ENCODE results near the gene ZNF273.
"Not testable (repeated sequence)": the region's sequence is repeated elsewhere in the genome, so short reads cannot be mapped to it uniquely, and the experiment has no call there.

Gene ZNF273

GRCh38 chr7:64902806-64903721, at the start of gene ZNF273:
TSS of gene ZNF273 (plus strand) at chr7:64903273. CDS start at chr7:64903318, 45 bp downstream.
- Mint-ChIP-seq H3K27me3 (ENCODE audit: low read depth) (peaks cover 3% of the 10 kb centered on the region), H3K9me3 (peaks cover 14% of the 10 kb centered on the region), H3K4me3 (peak within 1 kb of the TSS; percentile 98), H3K27ac (peak within 1 kb of the TSS; percentile 96), H3K36me3 (ENCODE audit: low read depth) (peaks cover 34% of the 10 kb centered on the region), H3K4me1 (ENCODE audit: low read depth) (peaks cover 20% of the 10 kb centered on the region)
- peak; percentile 88 for DNase-seq (ENCODE audit: low spot score)

DNA sequence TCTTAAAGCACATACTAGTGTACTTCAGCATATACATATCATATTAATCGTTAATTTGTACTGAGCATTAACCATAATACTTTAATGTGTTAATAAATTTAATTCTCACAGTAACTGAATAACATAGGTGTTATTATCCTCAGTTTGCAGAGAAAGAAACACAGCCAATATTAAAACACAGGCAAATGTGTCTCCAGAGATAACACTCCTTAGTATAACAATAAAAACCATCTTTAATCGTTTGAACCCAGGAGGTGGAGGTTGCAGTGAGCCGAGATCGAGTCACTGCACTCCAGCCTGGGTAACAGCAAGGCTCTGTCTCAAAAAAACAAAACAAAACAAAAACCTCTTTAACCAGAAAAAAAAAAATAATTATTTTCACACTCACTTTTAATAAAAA, 49.4 kb upstream of the ZNF273 start:
- H3K4me1 Mint-ChIP-seq (ENCODE audit: low read depth) = no peaks in the 10 kb centered on the region

DNA sequence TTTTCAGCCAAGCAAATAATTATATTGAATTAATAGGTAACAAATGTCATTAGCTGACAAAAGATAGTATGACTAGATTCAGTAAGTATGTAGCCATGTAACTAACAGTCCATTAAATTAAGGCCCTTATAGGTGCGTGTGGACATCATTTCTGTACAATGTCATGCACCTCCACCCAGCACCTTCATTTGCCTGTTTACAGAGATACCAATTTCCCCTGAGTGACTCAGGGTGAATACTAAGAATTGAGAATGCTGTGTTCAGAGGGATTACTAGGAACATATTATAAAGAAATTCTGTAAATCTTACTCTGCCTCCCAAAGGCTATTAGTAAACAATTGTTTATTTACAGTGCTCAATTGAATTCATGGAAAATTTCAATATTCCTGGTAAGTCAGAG, 48.1 kb upstream of the ZNF273 start:
- Mint-ChIP-seq H3K36me3 (ENCODE audit: low read depth) (no peaks in the 10 kb centered on the region), H3K4me3 (no peak overlapping the region), H3K4me1 (ENCODE audit: low read depth) (no peaks in the 10 kb centered on the region), H3K27me3 (ENCODE audit: low read depth) (no peaks in the 10 kb centered on the region), H3K27ac (no peak overlapping the region), H3K9me3 (peaks cover 3% of the 10 kb centered on the region)
- no peak for DNase-seq (ENCODE audit: low spot score)

More for the DNA sequence above, 49.4 kb upstream of the ZNF273 start:
- no peak for DNase-seq (ENCODE audit: low spot score)
- Mint-ChIP-seq H3K27ac (no peak overlapping the region), H3K9me3 (peaks cover 6% of the 10 kb centered on the region), H3K27me3 (ENCODE audit: low read depth) (no peaks in the 10 kb centered on the region), H3K4me3 (no peak overlapping the region), H3K36me3 (ENCODE audit: low read depth) (no peaks in the 10 kb centered on the region)

DNA sequence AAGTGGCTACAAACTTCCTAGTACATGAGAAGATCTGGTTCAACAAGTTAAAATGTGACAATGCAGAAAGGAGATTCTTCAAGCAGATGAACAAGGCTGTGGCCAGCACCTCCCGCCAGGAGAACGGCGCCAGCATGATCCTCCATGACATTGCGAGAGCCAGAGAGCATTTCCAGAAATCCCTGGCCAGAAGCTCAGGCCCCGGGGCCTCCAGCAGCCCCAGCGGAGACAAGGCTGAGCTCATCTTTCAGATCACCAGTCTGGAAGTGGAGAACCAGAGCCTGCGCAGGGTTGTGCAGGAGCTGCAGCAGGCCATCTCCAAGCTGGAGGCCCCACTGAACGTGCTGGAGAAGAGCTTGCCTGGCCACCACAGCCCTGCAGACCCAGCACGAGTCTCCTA, 40.1 kb upstream of the ZNF273 start:
- no peaks in the 10 kb centered on the region for H3K27me3 Mint-ChIP-seq (ENCODE audit: low read depth)
- H3K4me1 Mint-ChIP-seq (ENCODE audit: low read depth) = no peaks in the 10 kb centered on the region
- peaks cover 22% of the 10 kb centered on the region for H3K9me3 Mint-ChIP-seq
- H3K36me3 Mint-ChIP-seq (ENCODE audit: low read depth) = no peaks in the 10 kb centered on the region
- H3K27ac Mint-ChIP-seq = no peak overlapping the region
- DNase-seq (ENCODE audit: low spot score) = no peak
- H3K4me3 Mint-ChIP-seq = no peak overlapping the region

GRCh38 chr7:64863530-64863929, 39.5 kb upstream of the ZNF273 start:
- not testable (repeated sequence) for DNase-seq (ENCODE audit: low spot score); H3K4me3 Mint-ChIP-seq; H3K4me1 Mint-ChIP-seq (ENCODE audit: low read depth); H3K36me3 Mint-ChIP-seq (ENCODE audit: low read depth); H3K27ac Mint-ChIP-seq; H3K27me3 Mint-ChIP-seq (ENCODE audit: low read depth)
- H3K9me3 Mint-ChIP-seq = peaks cover 22% of the 10 kb centered on the region

DNA sequence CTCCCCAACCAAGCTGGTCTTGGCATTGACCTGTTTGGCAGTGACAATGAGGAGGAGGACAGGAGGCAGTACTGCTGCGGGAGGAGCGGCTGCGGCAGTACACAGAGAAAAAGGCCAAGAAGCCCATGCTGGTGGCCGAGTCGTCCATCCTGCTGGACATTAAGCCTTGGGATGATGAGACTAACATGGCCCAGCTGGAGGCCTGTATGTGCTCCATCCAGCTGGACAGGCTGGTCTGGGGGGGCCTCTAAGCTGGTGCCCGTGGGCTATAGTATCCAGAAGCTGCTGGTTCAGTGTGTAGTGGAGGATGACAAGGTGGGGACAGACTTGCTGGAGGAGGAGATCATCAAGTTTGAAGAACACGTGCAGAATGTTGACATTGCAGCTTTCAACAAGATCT, 39.1 kb upstream of the ZNF273 start:
- no peak for DNase-seq (ENCODE audit: low spot score)
- no peaks in the 10 kb centered on the region for H3K27me3 Mint-ChIP-seq (ENCODE audit: low read depth)
- H3K27ac Mint-ChIP-seq = no peak overlapping the region
- no peaks in the 10 kb centered on the region for H3K4me1 Mint-ChIP-seq (ENCODE audit: low read depth)
- H3K36me3 Mint-ChIP-seq (ENCODE audit: low read depth) = no peaks in the 10 kb centered on the region
- H3K9me3 Mint-ChIP-seq = peaks cover 22% of the 10 kb centered on the region
- no peak overlapping the region for H3K4me3 Mint-ChIP-seq

GRCh38 chr7:64867863-64868440, 35.1 kb upstream of the ZNF273 start:
- Mint-ChIP-seq H3K4me3 (no peak overlapping the region), H3K27ac (no peak overlapping the region), H3K27me3 (ENCODE audit: low read depth) (no peaks in the 10 kb centered on the region), H3K4me1 (ENCODE audit: low read depth) (no peaks in the 10 kb centered on the region), H3K36me3 (ENCODE audit: low read depth) (no peaks in the 10 kb centered on the region), H3K9me3 (peaks cover 26% of the 10 kb centered on the region)
- no peak for DNase-seq (ENCODE audit: low spot score)

- DNase-seq (ENCODE audit: low spot score) = no peak
- no peak overlapping the region for H3K4me3 Mint-ChIP-seq
Measured at GRCh38 chr7:64868499-64868898, 34.6 kb upstream of the ZNF273 start.

DNA sequence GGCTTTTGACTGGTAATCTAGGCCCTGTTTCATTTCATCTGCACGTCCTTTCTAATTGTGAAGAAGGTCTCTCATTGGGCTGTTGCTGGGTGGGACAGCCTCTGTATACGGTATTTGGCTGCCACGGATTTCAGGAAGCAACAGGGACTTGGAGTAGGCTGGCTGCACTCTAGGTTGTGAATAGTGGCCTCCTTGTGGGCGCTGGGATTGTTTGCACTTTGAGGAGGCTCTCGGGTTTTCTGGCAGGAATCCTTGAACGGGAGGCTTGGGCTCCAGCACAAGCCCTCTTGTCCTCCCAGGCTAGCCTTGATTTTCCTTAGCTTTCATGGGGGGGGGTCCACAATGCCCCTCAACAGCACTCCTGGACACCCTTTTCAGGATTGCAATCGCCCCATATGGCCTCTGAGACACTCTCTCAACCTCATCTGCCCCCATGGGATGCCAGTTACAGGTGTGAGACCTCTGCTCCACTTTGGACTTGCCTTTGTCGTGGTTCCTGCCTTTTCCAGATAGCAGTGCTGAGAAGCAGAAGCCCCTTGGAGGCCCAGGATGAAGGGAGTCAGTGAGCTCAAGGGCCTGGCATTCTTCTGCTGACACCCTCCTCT, 33.9 kb upstream of the ZNF273 start:
- Mint-ChIP-seq H3K27ac (no peak overlapping the region), H3K36me3 (ENCODE audit: low read depth) (no peaks in the 10 kb centered on the region), H3K4me1 (ENCODE audit: low read depth) (no peaks in the 10 kb centered on the region), H3K4me3 (no peak overlapping the region), H3K27me3 (ENCODE audit: low read depth) (no peaks in the 10 kb centered on the region), H3K9me3 (peaks cover 23% of the 10 kb centered on the region)
- DNase-seq (ENCODE audit: low spot score) = peak; percentile 1

More at GRCh38 chr7:64868499-64868898, 34.6 kb upstream of the ZNF273 start:
- Mint-ChIP-seq H3K27ac (no peak overlapping the region), H3K36me3 (ENCODE audit: low read depth) (no peaks in the 10 kb centered on the region), H3K4me1 (ENCODE audit: low read depth) (no peaks in the 10 kb centered on the region), H3K9me3 (peaks cover 24% of the 10 kb centered on the region), H3K27me3 (ENCODE audit: low read depth) (no peaks in the 10 kb centered on the region)

DNA sequence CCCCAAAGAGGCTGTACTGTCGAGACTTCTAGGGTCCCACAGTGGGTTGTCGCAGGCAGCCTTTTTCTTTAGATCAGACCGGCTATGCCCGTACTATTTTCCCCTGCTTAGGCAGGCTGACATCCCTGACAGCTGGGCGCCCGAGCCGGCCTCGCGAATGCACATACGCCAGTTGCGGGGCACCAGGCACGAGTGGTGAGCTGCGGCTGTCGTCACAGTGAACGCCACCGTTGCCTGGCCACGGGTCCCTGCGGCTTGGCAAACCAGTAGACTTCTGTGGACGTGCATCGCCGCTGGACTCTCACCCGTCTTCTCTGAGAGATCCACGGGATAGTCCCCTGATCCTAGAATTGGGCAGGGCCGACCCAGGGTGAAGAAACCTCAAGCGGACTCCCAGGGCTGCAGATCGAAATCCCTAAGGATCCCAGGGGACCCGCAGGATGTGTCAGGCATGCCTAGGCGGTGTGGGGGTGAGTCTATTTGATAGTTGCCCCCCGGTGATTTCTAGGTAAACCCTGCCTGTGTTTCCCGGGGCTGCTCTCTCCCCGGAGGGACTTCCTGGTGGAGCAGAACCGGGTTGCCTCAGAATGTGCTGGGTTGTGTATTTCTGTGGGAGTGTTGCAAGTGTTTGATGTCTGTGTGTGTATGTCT, 33.0 kb upstream of the ZNF273 start:
- no peak overlapping the region for H3K27ac Mint-ChIP-seq
- H3K27me3 Mint-ChIP-seq (ENCODE audit: low read depth) = no peaks in the 10 kb centered on the region
- DNase-seq (ENCODE audit: low spot score) = no peak
- H3K36me3 Mint-ChIP-seq (ENCODE audit: low read depth) = no peaks in the 10 kb centered on the region
- H3K4me1 Mint-ChIP-seq (ENCODE audit: low read depth) = no peaks in the 10 kb centered on the region
- H3K9me3 Mint-ChIP-seq = peaks cover 21% of the 10 kb centered on the region
- no peak overlapping the region for H3K4me3 Mint-ChIP-seq

DNA sequence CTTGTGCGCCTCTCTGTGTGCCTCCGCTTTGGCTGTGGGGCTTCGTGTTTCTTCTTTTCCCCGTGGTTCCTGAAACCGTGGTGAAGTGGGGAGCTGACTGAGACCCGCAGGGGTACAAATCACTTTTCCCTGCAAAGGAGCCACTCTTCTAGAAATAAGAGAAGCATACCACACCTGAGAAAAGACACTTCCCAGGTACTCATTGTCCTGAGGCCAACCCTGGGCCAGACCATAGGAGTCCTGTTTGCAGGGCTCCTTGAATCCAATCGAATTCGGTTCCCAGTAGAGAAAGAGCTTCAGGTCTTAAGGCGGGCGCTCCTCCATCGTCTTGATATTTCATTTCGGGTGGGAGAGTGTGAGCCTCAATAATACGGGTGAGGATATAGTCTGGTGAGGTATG, 32.4 kb upstream of the ZNF273 start:
- DNase-seq (ENCODE audit: low spot score) = no peak
- Mint-ChIP-seq H3K36me3 (ENCODE audit: low read depth) (no peaks in the 10 kb centered on the region), H3K27me3 (ENCODE audit: low read depth) (no peaks in the 10 kb centered on the region), H3K4me1 (ENCODE audit: low read depth) (no peaks in the 10 kb centered on the region), H3K9me3 (peaks cover 21% of the 10 kb centered on the region), H3K4me3 (no peak overlapping the region), H3K27ac (no peak overlapping the region)

GRCh38 chr7:64871761-64872160, 31.3 kb upstream of the ZNF273 start:
- peak; percentile 2 for DNase-seq (ENCODE audit: low spot score)
- Mint-ChIP-seq H3K27ac (no peak overlapping the region), H3K36me3 (ENCODE audit: low read depth) (no peaks in the 10 kb centered on the region), H3K9me3 (peaks cover 18% of the 10 kb centered on the region), H3K4me1 (ENCODE audit: low read depth) (no peaks in the 10 kb centered on the region), H3K4me3 (no peak overlapping the region), H3K27me3 (ENCODE audit: low read depth) (no peaks in the 10 kb centered on the region)

DNA sequence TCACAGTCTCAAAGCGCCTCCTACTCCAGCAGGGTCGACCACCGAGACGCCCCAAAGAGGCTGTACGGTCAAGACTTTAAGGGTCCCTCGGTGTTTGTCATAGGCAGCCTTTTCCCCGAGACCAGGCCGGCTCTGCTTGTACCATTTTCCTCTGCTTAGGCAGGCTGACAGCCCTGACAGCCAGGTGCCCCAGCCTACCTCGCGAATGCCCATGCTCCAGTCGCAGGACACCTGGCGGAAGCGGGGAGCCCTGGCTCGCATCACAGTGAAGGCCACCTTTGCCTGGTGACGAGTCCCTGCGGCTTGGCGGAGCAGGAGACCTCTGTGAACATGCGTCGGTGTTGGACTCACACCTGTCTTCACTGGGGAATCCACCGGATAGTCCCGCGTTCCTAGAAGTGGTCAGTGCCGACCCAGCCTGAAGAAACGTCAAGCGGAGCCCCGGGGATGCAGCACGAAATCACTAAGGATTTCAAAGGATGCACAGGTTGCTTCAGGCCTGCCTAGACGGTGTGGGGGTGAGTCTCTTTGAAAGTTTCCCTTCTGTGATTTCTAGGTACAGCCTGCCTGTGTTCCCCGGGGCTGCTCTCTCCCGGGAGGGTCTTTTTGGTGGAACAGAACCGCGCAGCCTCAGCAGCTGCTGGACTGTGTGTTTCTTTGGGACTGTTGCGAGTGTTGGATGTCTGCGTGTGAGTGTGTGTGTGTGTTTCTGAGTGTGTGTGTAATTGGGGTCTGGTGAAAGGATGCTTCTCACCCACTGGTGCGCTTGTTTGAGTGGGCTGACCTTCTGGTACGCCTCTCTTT, 30.5 kb upstream of the ZNF273 start:
- H3K27ac Mint-ChIP-seq = no peak overlapping the region
- peaks cover 16% of the 10 kb centered on the region for H3K9me3 Mint-ChIP-seq
- H3K4me3 Mint-ChIP-seq = no peak overlapping the region

More for the DNA sequence above, 30.5 kb upstream of the ZNF273 start:
- no peaks in the 10 kb centered on the region for H3K36me3 Mint-ChIP-seq (ENCODE audit: low read depth)
- DNase-seq (ENCODE audit: low spot score) = peak; percentile 0
- H3K4me1 Mint-ChIP-seq (ENCODE audit: low read depth) = peaks cover 4% of the 10 kb centered on the region
- no peaks in the 10 kb centered on the region for H3K27me3 Mint-ChIP-seq (ENCODE audit: low read depth)

Measured in T-helper 2 cell treated with Interferon-gamma antibody and Interleukin-4, amounts not matched to agents 5 μg/mL and 100 μg/mL, for 36 hours (primary cell).